Activated T-helper 1 cell treated with anti-CD3 and anti-CD28 coated beads, Interleukin-12 subunit alpha, Interleukin-12 subunit beta, Interleukin-2, Interleukin-4 antibody, amounts not matched to agents 30 ng/mL and 10 ng/mL and 1 ng/mL, durations not matched to agents 14 hours and 24 hours and 36 hours (primary cell): Measurements from ENCODE around the gene C4BPA. TPM values are rescaled to one million over a fixed set of nuclear protein-coding genes. Genes with fewer than 3 reads are reported as not detected.

Experiments
- DNase-seq: peaks from one replicate; pipeline ENCODE4 v3.0.0; 2021; ENCODE audit warnings: low spot score
- H3K27ac Mint-ChIP-seq: one replicate; pipeline ENCODE4 v1.8.0; 2021; ENCODE audit warnings: mild to moderate bottlenecking, mixed read lengths
- H3K27me3 Mint-ChIP-seq: one replicate; pipeline ENCODE4 v1.8.0; 2022; ENCODE audit warnings: mild to moderate bottlenecking, moderate library complexity, mixed read lengths; ENCODE audit not compliant: insufficient read depth
- H3K36me3 Mint-ChIP-seq: one replicate; pipeline ENCODE4 v1.8.0; 2021; ENCODE audit warnings: low read depth, mixed read lengths
- H3K4me1 Mint-ChIP-seq: one replicate; pipeline ENCODE4 v1.8.0; 2021; ENCODE audit warnings: low read depth, mixed read lengths
- H3K4me3 Mint-ChIP-seq: one replicate; pipeline ENCODE4 v1.8.0; 2021; ENCODE audit warnings: mild to moderate bottlenecking, moderate library complexity, mixed read lengths
- H3K9me3 Mint-ChIP-seq: one replicate; pipeline ENCODE4 v1.8.0; 2021; ENCODE audit warnings: mixed read lengths
- intact Hi-C: fragments of 100-400 bp; cut with micrococcal nuclease; formaldehyde crosslinking; loops from one replicate; pipeline ENCODE4 v1.15.1; 2024
- total RNA-seq: library from RNA; stranded (reverse); gene quantifications from 2 replicates; pipeline ENCODE4 v1.2.3, GENCODE V29; 2022

C4BPA gene
- total RNA-seq, 1 donor from 2014 or later: not detected

- Mint-ChIP-seq H3K9me3 (peaks cover 20% of the 10 kb centered on the region), H3K36me3 (peaks cover 4% of the 10 kb centered on the region), H3K27ac (no peak overlapping the region), H3K27me3 (peaks cover 2% of the 10 kb centered on the region), H3K4me3 (no peak overlapping the region), H3K4me1 (no peaks in the 10 kb centered on the region)
- intact Hi-C loops: no loop called here
- DNase-seq: no peak
These were observed 47.9 kb downstream of the C4BPA start for GRCh38 chr1:207151920-207152319.

DNA sequence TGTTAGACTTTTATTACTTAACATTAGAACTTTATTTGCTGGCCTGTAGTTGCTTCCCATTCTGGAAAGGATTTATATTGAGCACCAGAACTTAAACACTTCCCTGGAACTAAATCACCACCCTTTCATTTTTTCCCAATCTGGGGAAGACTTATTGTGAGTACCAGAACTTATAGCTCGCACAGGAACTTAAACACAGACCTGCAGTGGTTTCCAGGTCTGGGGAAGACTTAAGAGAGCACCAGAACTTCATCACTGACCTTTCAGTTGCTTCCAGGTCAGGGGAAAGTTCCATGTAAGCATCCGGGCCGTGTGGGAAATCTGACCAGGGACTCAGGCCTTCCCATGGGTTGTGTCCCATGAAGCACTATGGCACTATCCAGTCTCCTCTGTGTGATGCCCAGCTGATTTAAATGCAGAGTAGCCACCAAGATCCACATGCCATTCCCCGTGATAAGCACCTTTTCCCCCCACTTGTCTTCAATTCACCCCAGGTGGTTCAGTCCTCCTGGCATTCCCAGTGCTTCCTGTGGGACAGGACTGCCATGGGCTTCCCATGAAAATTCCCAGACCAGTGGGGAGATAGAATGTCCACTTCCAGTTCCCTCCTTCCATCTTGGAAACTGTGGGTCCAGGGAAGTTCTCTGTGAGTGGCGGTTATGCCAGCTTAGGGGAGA lies 48.9 kb downstream of the C4BPA start:
- peaks cover 4% of the 10 kb centered on the region for H3K36me3 Mint-ChIP-seq
- no peak overlapping the region for H3K4me3 Mint-ChIP-seq
- no peaks in the 10 kb centered on the region for H3K4me1 Mint-ChIP-seq
- intact Hi-C loops: no loop called here
- peaks cover 2% of the 10 kb centered on the region for H3K27me3 Mint-ChIP-seq
- peaks cover 16% of the 10 kb centered on the region for H3K9me3 Mint-ChIP-seq
- no peak overlapping the region for H3K27ac Mint-ChIP-seq
- DNase-seq: no peak

DNA sequence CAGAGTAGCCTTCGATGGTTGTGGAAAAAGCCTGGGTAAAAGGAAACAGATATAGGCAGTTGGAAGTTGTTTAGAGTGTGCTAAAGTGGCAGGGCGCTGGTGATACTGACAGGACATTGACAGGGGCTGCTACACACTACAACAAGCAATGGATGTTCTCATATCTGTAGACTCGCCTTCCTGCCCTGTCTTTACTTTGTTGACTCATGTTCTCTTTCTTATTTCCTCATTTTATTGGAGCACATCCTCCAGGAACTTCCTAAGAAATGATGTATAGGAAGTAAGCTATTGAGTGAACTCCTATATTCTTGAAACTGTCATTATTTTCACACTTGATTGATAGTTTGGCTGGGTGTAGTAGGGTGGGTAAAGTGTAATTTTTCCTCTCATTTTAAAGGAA lies 51.0 kb downstream of the C4BPA start:
- Mint-ChIP-seq H3K27ac (no peak overlapping the region), H3K36me3 (peaks cover 4% of the 10 kb centered on the region), H3K27me3 (peaks cover 4% of the 10 kb centered on the region), H3K4me3 (no peak overlapping the region), H3K4me1 (no peaks in the 10 kb centered on the region), H3K9me3 (peaks cover 16% of the 10 kb centered on the region)
- no peak for DNase-seq
- intact Hi-C loops: no loop called here

GRCh38 chr1:207156095-207156494 lies 52.1 kb downstream of the C4BPA start:
- H3K4me3 Mint-ChIP-seq: no peak overlapping the region
- H3K27ac Mint-ChIP-seq: no peak overlapping the region
- no peaks in the 10 kb centered on the region for H3K4me1 Mint-ChIP-seq
- intact Hi-C loops: no loop called here
- H3K27me3 Mint-ChIP-seq: peaks cover 4% of the 10 kb centered on the region
- H3K9me3 Mint-ChIP-seq: peaks cover 13% of the 10 kb centered on the region
- peaks cover 4% of the 10 kb centered on the region for H3K36me3 Mint-ChIP-seq
- no peak for DNase-seq

DNA sequence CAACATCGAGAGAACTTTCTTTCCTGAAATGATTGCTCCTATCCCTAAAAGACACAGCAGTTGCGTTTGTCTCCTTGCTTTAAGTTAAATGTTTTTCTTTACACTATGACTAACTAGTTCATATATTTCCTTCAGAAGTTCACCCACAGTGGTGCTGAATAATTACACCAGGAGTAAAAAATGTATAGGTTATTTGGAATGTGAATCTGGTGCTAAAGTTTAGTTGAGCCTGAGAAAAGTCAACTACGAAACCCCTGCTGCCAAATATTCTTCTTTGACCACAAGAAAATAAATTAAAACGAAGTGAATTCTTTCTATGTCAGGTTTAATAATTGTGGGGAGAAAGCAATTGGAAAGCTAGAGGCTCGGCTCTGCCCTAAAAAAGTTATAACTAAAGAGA lies 52.8 kb downstream of the C4BPA start:
- intact Hi-C loops: no loop called here
- no peaks in the 10 kb centered on the region for H3K4me1 Mint-ChIP-seq
- H3K4me3 Mint-ChIP-seq: no peak overlapping the region
- peaks cover 1% of the 10 kb centered on the region for H3K36me3 Mint-ChIP-seq
- H3K27ac Mint-ChIP-seq: no peak overlapping the region
- no peak for DNase-seq
- H3K27me3 Mint-ChIP-seq: peaks cover 4% of the 10 kb centered on the region
- H3K9me3 Mint-ChIP-seq: peaks cover 6% of the 10 kb centered on the region

DNA sequence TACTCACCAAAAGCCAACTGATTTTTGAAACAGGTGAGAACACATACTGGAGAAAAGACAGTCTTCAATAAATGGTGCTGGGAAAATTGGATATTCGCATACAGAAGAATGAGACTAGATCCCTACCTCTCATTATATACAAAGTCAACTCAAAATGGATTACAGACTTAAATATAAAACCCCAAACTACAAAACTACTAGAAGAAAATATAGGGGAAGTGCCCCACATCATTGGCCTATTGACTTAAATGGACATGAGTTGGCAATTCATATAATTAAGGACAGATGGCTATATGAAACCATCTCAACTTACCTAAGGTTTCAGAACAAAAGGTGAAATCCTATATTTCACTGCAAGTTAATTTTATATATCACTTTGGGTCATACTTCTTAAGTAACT lies 60.1 kb downstream of the C4BPA start:
- Mint-ChIP-seq H3K27me3 (no peaks in the 10 kb centered on the region), H3K27ac (no peak overlapping the region), H3K36me3 (no peaks in the 10 kb centered on the region), H3K4me1 (no peaks in the 10 kb centered on the region), H3K4me3 (no peak overlapping the region), H3K9me3 (peaks cover 12% of the 10 kb centered on the region)
- DNase-seq: no peak
- intact Hi-C loops: no loop called here

DNA sequence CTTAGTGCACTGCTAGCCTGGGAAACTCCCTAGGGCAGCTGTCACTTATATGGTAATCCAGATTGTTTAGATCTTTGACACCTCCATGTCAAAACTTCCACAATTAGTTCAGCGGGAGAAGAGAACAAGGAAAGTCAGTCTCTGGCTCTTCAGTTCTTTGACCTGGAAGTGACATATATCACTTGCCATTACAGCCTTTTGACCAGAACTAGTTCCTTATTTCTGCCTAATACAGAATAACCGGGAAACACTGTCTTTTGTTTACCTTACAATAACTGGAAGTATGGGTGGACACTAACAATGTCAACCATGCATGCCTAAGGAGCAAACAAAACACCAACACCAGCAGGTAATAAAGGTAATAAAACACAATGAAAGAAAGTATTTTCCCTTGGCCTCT lies 68.3 kb downstream of the C4BPA start:
- Mint-ChIP-seq H3K27ac (no peak overlapping the region), H3K4me3 (no peak overlapping the region), H3K9me3 (no peaks in the 10 kb centered on the region), H3K27me3 (peaks cover 9% of the 10 kb centered on the region), H3K4me1 (peaks cover 16% of the 10 kb centered on the region), H3K36me3 (peaks cover 2% of the 10 kb centered on the region)
- DNase-seq: no peak
- intact Hi-C loops: no loop called here

DNA sequence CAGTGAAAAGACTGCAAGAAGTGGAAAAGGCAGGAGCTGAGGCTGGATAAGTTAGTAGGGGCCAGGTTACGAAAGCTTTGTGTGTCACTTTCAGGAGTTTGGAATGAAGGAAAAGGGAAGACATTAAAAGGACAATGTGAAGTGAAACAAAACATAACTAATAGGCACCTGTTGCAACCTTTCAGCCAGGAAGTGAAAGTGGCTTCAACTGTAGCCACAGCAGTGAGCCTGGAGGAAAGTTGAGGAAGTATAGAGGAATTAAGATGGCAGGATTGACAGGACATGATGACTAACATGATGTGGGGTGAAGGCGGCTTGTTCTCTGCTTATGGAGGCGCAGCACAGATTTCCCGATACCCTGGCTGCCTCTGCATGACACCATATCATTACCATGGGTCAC lies 68.9 kb downstream of the C4BPA start:
- no peak overlapping the region for H3K27ac Mint-ChIP-seq
- peaks cover 9% of the 10 kb centered on the region for H3K27me3 Mint-ChIP-seq
- no peak overlapping the region for H3K4me3 Mint-ChIP-seq
- no peaks in the 10 kb centered on the region for H3K9me3 Mint-ChIP-seq
- no peak for DNase-seq
- peaks cover 16% of the 10 kb centered on the region for H3K4me1 Mint-ChIP-seq
- intact Hi-C loops: no loop called here
- H3K36me3 Mint-ChIP-seq: peaks cover 2% of the 10 kb centered on the region

GRCh38 chr1:207173396-207173795 lies 69.4 kb downstream of the C4BPA start:
- no peak overlapping the region for H3K4me3 Mint-ChIP-seq
- H3K36me3 Mint-ChIP-seq: peaks cover 2% of the 10 kb centered on the region
- no peak for DNase-seq
- peaks cover 9% of the 10 kb centered on the region for H3K27me3 Mint-ChIP-seq
- intact Hi-C loops: no loop called here
- H3K9me3 Mint-ChIP-seq: no peaks in the 10 kb centered on the region
- no peak overlapping the region for H3K27ac Mint-ChIP-seq
- H3K4me1 Mint-ChIP-seq: peaks cover 16% of the 10 kb centered on the region

DNA sequence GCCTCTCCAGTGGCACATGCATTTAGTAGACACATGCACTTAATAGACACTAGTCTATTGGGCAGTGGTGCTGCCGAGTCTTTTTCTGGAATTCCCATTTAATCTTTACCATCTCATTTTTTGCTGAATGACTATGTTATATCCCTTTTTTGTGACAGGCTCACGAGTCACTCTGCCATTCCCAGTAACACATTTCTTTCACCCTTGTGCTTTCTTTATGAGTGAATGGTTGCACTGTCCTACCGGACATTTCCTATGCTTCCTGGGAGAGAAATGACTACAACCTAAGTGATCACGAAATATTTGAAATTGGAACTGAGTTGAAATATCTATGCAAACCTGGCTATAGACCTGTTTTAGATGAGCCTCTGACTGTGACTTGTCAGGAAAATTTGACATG lies 70.9 kb downstream of the C4BPA start:
- Mint-ChIP-seq H3K4me3 (no peak overlapping the region), H3K4me1 (peaks cover 16% of the 10 kb centered on the region), H3K9me3 (no peaks in the 10 kb centered on the region), H3K36me3 (peaks cover 2% of the 10 kb centered on the region), H3K27ac (no peak overlapping the region), H3K27me3 (peaks cover 11% of the 10 kb centered on the region)
- intact Hi-C loops: no loop called here
- DNase-seq: no peak

DNA sequence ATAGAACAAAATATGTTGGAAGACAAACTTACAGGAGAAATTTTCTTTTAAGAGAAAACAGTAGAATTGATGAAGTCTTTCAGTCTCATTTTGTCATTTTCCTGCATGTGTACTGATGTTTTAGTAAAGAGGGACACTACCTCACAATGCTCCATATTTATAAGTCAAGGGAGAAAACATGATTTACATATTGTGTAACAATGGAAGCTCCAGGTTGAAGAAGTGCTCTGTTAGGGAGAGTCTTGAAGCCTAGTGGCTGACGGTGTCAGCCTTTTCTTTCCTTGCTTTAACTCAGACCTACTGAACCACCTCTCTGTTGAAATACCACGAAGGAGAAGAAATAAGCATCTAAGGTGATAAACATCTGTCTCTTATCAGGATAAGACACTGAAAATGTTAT lies 75.0 kb downstream of the C4BPA start:
- no peaks in the 10 kb centered on the region for H3K4me1 Mint-ChIP-seq
- peaks cover 17% of the 10 kb centered on the region for H3K27me3 Mint-ChIP-seq
- peaks cover 4% of the 10 kb centered on the region for H3K36me3 Mint-ChIP-seq
- H3K9me3 Mint-ChIP-seq: no peaks in the 10 kb centered on the region
- H3K27ac Mint-ChIP-seq: no peak overlapping the region
- intact Hi-C loops: no loop called here
- no peak for DNase-seq
- H3K4me3 Mint-ChIP-seq: no peak overlapping the region

DNA sequence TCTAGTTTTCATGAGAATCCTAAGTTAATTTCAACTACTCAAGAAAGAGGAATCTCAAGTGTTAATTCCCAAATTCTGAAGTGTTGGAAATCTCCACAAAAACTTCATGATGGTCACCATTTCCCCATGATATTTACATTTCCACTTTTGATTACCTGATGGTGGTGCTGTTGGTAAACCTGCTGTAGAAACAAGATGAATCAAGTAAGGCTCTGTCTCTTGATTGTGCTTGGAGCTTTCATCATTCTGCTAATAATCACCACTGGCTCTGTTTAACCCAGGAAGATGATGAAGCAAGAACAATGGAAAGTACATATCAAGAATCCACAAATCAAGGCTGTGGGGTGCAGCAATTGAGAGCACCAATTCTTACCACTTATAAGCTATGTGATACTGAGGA lies 77.8 kb downstream of the C4BPA start:
- Mint-ChIP-seq H3K36me3 (peaks cover 2% of the 10 kb centered on the region), H3K4me1 (no peaks in the 10 kb centered on the region), H3K27ac (no peak overlapping the region), H3K27me3 (peaks cover 12% of the 10 kb centered on the region), H3K4me3 (no peak overlapping the region), H3K9me3 (peaks cover 4% of the 10 kb centered on the region)
- intact Hi-C loops: loop anchor here (2.0 to 5.0 kb wide), 2 partner anchors 225 to 317 kb away; no protein-coding TSS in a partner anchor
- DNase-seq: no peak

GRCh38 chr1:207186503-207186902 lies 82.5 kb downstream of the C4BPA start:
- H3K27ac Mint-ChIP-seq: no peak overlapping the region
- no peak for DNase-seq
- H3K36me3 Mint-ChIP-seq: peaks cover 2% of the 10 kb centered on the region
- H3K27me3 Mint-ChIP-seq: peaks cover 12% of the 10 kb centered on the region
- H3K9me3 Mint-ChIP-seq: peaks cover 18% of the 10 kb centered on the region
- no peaks in the 10 kb centered on the region for H3K4me1 Mint-ChIP-seq
- intact Hi-C loops: no loop called here
- no peak overlapping the region for H3K4me3 Mint-ChIP-seq

DNA sequence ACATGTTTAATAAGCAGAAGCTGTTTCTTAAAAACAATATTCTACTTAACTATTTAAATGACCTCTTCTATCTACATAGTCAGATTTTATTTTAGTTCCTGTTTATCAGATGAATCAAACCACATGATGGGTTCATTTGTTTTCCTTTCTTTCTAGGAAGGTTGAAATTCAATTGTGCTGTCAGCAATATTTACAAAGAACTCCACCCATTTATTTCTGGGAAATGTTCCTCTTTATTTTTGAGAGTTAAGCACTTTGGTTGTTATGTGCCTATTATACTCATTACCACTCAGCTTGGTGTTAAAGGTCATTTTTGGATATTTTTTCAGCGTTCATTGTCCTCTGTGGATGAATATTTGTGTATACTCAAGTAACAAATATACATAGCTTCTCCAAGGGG lies 84.9 kb downstream of the C4BPA start:
- H3K36me3 Mint-ChIP-seq: no peaks in the 10 kb centered on the region
- H3K27ac Mint-ChIP-seq: no peak overlapping the region
- DNase-seq: no peak
- intact Hi-C loops: no loop called here
- peaks cover 18% of the 10 kb centered on the region for H3K9me3 Mint-ChIP-seq
- no peak overlapping the region for H3K4me3 Mint-ChIP-seq
- H3K4me1 Mint-ChIP-seq: no peaks in the 10 kb centered on the region
- H3K27me3 Mint-ChIP-seq: peaks cover 5% of the 10 kb centered on the region
